HG02588 (cell line): ENCODE measurements around the gene DHRS4L2.
A peak's percentile ranks its signal among the peaks of the same experiment; 100 is the strongest.
"Not testable (repeated sequence)": the region's sequence is repeated elsewhere in the genome, so short reads cannot be mapped to it uniquely, and the experiment has no call there.

Source experiments
- ATAC-seq: cut with Tn5 transposase; IDR thresholded peaks from one replicate; pipeline ENCODE4 v1.9.1; 2021; ENCODE audit warnings: mild to moderate bottlenecking, moderate library complexity; ENCODE audit not compliant: unreplicated experiment

Gene DHRS4L2

GRCh38 chr14:23970283-23970659 is 18.5 kb upstream of the DHRS4L2 start:
- ATAC-seq: not testable (repeated sequence)

- not testable (repeated sequence) for ATAC-seq
Observed at GRCh38 chr14:23973178-23973577, 15.6 kb upstream of the DHRS4L2 start.

- not testable (repeated sequence) for ATAC-seq
Observed at GRCh38 chr14:23974041-23974440, 14.7 kb upstream of the DHRS4L2 start.

- ATAC-seq: not testable (repeated sequence)
Observed at GRCh38 chr14:23977208-23977607, 11.5 kb upstream of the DHRS4L2 start.

GRCh38 chr14:23981951-23982813 is 6.5 kb upstream of the DHRS4L2 start:
- not testable (repeated sequence) for ATAC-seq

GRCh38 chr14:23984891-23985602 is 3.7 kb upstream of the DHRS4L2 start:
- ATAC-seq: no peak

- not testable (repeated sequence) for ATAC-seq
Observed at GRCh38 chr14:23988223-23988606, 514 bp upstream of the DHRS4L2 start.

GRCh38 chr14:23989734-23990445 is 1.2 kb downstream of the DHRS4L2 start:
- ATAC-seq: not testable (repeated sequence)

GRCh38 chr14:23990961-23991360 is 2.2 kb downstream of the DHRS4L2 start:
- not testable (repeated sequence) for ATAC-seq

GRCh38 chr14:23993042-23993441 is 4.3 kb downstream of the DHRS4L2 start:
- ATAC-seq: not testable (repeated sequence)

GRCh38 chr14:23996009-23996408 is 7.3 kb downstream of the DHRS4L2 start:
- ATAC-seq: not testable (repeated sequence)

GRCh38 chr14:23996825-23997224 is 8.1 kb downstream of the DHRS4L2 start:
- ATAC-seq: not testable (repeated sequence)

- not testable (repeated sequence) for ATAC-seq
Observed at GRCh38 chr14:23999640-24000039, 10.9 kb downstream of the DHRS4L2 start.

GRCh38 chr14:24001078-24001477 is 12.3 kb downstream of the DHRS4L2 start:
- ATAC-seq: not testable (repeated sequence)

- ATAC-seq: not testable (repeated sequence)
Observed at GRCh38 chr14:24001679-24002078, 12.9 kb downstream of the DHRS4L2 start.

- ATAC-seq: peak; percentile 48
Observed at GRCh38 chr14:24006471-24006816, 17.7 kb downstream of the DHRS4L2 start.

GRCh38 chr14:24006817-24007652 is 18.3 kb downstream of the DHRS4L2 start:
- peak; percentile 77 for ATAC-seq

GRCh38 chr14:24011051-24011450 is 22.3 kb downstream of the DHRS4L2 start:
- no peak for ATAC-seq

- ATAC-seq: not testable (repeated sequence)
Observed at GRCh38 chr14:24012726-24013273, 24.1 kb downstream of the DHRS4L2 start.
